Type B pancreatic cell (in vitro differentiated cells): ENCODE data around the gene EXOC1. TPM values are rescaled to one million over a fixed set of nuclear protein-coding genes. Genes with fewer than 3 reads are reported as not detected.

Experiments used
- DNase-seq: peaks from one replicate; pipeline ENCODE4 v3.0.0; 2021; ENCODE audit warnings: mixed read lengths; ENCODE audit not compliant: unreplicated experiment; ENCODE audit errors: extremely low spot score
- H3K27ac Mint-ChIP-seq: 2 replicates; pipeline ENCODE4 v1.8.0; 2021; ENCODE audit warnings: mild to moderate bottlenecking, mixed read lengths
- H3K27me3 Mint-ChIP-seq: 2 replicates; pipeline ENCODE4 v1.8.0; 2021; ENCODE audit warnings: mixed read lengths
- H3K36me3 Mint-ChIP-seq: 2 replicates; pipeline ENCODE4 v1.8.0; 2021; ENCODE audit warnings: mixed read lengths
- H3K4me1 Mint-ChIP-seq: one replicate; pipeline ENCODE4 v1.8.0; 2021; ENCODE audit warnings: mixed read lengths; ENCODE audit not compliant: unreplicated experiment
- H3K4me3 Mint-ChIP-seq: 2 replicates; pipeline ENCODE4 v1.8.0; 2021; ENCODE audit warnings: mild to moderate bottlenecking, mixed read lengths
- H3K9me3 Mint-ChIP-seq: 2 replicates; pipeline ENCODE4 v1.8.0; 2021; ENCODE audit warnings: mixed read lengths
- CTCF ChIP-seq: fragments of 200-600 bp; sonication (generic); conservative IDR thresholded peaks from 2 replicates; pipeline ENCODE4 v1.5.0; 2021; ENCODE audit warnings: antibody characterized with exemption, mild to moderate bottlenecking
- total RNA-seq: library from RNA; stranded (reverse); gene quantifications from 2 replicates; pipeline ENCODE4 v1.2.1, GENCODE V29; 2021; ENCODE audit warnings: low replicate concordance

EXOC1 gene
- total RNA-seq, 1 donor from 2014 or later, result 29.0 TPM

GRCh38 chr4:55819634-55820033, 33.8 kb upstream of the EXOC1 start, which contains the start of gene EXOC1L:
EXOC1L (plus strand) TSS chr4:55819790; CDS start chr4:55820027, 237 bp downstream.
- DNase-seq, result no peak
- Mint-ChIP-seq H3K36me3 (no peaks in the 10 kb centered on the region), H3K4me1 (peaks cover 4% of the 10 kb centered on the region), H3K4me3 (peak within 1 kb of the TSS; percentile 76), H3K27me3 (peaks cover 20% of the 10 kb centered on the region), H3K27ac (no peak within 1 kb of the TSS), H3K9me3 (no peaks in the 10 kb centered on the region)
- TF ChIP-seq CTCF, result no peak

GRCh38 chr4:55820279-55820678, 33.2 kb upstream of the EXOC1 start:
- Mint-ChIP-seq H3K27ac (no peak overlapping the region), H3K4me1 (peaks cover 4% of the 10 kb centered on the region), H3K4me3 (no peak overlapping the region), H3K36me3 (no peaks in the 10 kb centered on the region), H3K9me3 (no peaks in the 10 kb centered on the region), H3K27me3 (peaks cover 20% of the 10 kb centered on the region)
- DNase-seq, result no peak
- no peak for TF ChIP-seq CTCF

- no peak for TF ChIP-seq CTCF
- Mint-ChIP-seq H3K27ac (no peak overlapping the region), H3K4me1 (peaks cover 4% of the 10 kb centered on the region), H3K4me3 (no peak overlapping the region), H3K36me3 (no peaks in the 10 kb centered on the region), H3K9me3 (no peaks in the 10 kb centered on the region), H3K27me3 (peaks cover 26% of the 10 kb centered on the region)
- no peak for DNase-seq
These were observed 31.1 kb upstream of the EXOC1 start for GRCh38 chr4:55822329-55822728.

- Mint-ChIP-seq H3K27me3 (peaks cover 34% of the 10 kb centered on the region), H3K27ac (no peak overlapping the region), H3K4me3 (no peak overlapping the region), H3K4me1 (peaks cover under 1% of the 10 kb centered on the region), H3K9me3 (no peaks in the 10 kb centered on the region), H3K36me3 (no peaks in the 10 kb centered on the region)
- no peak for TF ChIP-seq CTCF
- no peak for DNase-seq
These were observed 28.6 kb upstream of the EXOC1 start for GRCh38 chr4:55824865-55825264.

- no peak overlapping the region for H3K27ac Mint-ChIP-seq
- no peak for TF ChIP-seq CTCF
These were observed 26.5 kb upstream of the EXOC1 start for GRCh38 chr4:55826986-55827385.

GRCh38 chr4:55827582-55827981, 25.9 kb upstream of the EXOC1 start:
- no peak for DNase-seq
- peaks cover 31% of the 10 kb centered on the region for H3K27me3 Mint-ChIP-seq
- H3K9me3 Mint-ChIP-seq, result no peaks in the 10 kb centered on the region
- no peaks in the 10 kb centered on the region for H3K4me1 Mint-ChIP-seq
- no peak overlapping the region for H3K27ac Mint-ChIP-seq
- no peak overlapping the region for H3K4me3 Mint-ChIP-seq
- no peaks in the 10 kb centered on the region for H3K36me3 Mint-ChIP-seq
- no peak for TF ChIP-seq CTCF

More at GRCh38 chr4:55826986-55827385, 26.5 kb upstream of the EXOC1 start:
- no peaks in the 10 kb centered on the region for H3K9me3 Mint-ChIP-seq
- H3K4me1 Mint-ChIP-seq, result no peaks in the 10 kb centered on the region
- no peak overlapping the region for H3K4me3 Mint-ChIP-seq
- no peaks in the 10 kb centered on the region for H3K36me3 Mint-ChIP-seq
- peaks cover 35% of the 10 kb centered on the region for H3K27me3 Mint-ChIP-seq
- DNase-seq, result no peak
